AG04450 (cell line): ENCODE measurements around the gene NBL1. TPM values are rescaled to one million over a fixed set of nuclear protein-coding genes. Genes with fewer than 3 reads are reported as not detected.

Experiments
- CTCF ChIA-PET: fragments of 300-600, 350-600 bp; formaldehyde crosslinking; extraction: SDS; loops from one replicate; lab custom pipeline; 2022; ENCODE audit warnings: antibody characterized with exemption, inconsistent platforms; lab: Charles Lee
- POLR2A ChIA-PET: fragments of 350-600 bp; formaldehyde crosslinking; extraction: SDS; loops from one replicate; lab custom pipeline; 2021; ENCODE audit warnings: antibody characterized with exemption, inconsistent platforms; lab: Yijun Ruan, JAX
- DNase-seq: peaks from one replicate; pipeline ENCODE4 v3.0.0-alpha.2; 2011; ENCODE audit warnings: low read depth, low spot score
- H3K27ac ChIP-seq: one replicate; pipeline ENCODE4 v1.5.1; 2012; ENCODE audit warnings: low read depth, low read length, control low read depth
- H3K27me3 ChIP-seq: one replicate; pipeline ENCODE4 v1.6.0; 2012; ENCODE audit warnings: low read length; ENCODE audit not compliant: control insufficient read depth, insufficient read depth
- H3K4me3 ChIP-seq: 2 replicates; pipeline ENCODE4 v1.5.1; 2011; ENCODE audit warnings: mild to moderate bottlenecking, low read depth, low read length, control low read depth
- H3K9me3 ChIP-seq: 2 replicates; pipeline ENCODE4 v1.5.1; 2012; ENCODE audit warnings: low read length; ENCODE audit not compliant: control insufficient read depth, insufficient read depth
- polyA plus RNA-seq: library from polyadenylated mRNA; depleted of rRNA; stranded (reverse); fragments of >200 nt; gene quantifications from 2 replicates; pipeline ENCODE4 v1.2.3, GENCODE V29; 2011
- TF ChIP-seq, protein P1 (sequence below): IDR thresholded peaks from 2 replicates; pipeline ENCODE4 v1.5.1; 2011; ENCODE audit warnings: low read depth, low read length, control low read depth, inconsistent platforms

NBL1 gene
- polyA plus RNA-seq, 1 experiment: 151 TPM

DNA sequence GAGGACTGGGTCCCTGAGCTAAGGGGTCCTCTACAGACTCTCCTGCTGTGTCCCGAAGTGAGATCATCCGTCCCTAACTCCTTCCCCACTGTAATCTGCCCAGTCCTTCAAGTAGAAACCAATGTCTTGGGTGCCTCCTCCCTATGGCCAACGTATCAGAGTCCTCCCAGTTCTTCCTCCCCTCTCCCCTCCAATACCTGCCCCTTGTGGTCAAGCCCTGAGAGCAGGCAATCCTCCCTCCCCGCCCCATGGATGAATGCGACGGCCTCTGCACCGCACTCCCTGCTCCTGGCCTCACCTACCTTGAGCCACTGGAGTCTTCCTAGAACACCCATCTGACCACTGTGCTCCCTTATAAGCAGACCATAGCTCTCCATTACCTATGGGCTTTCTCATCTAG lies 51.7 kb downstream of the NBL1 start:
- TF ChIP-seq, protein P1, sequence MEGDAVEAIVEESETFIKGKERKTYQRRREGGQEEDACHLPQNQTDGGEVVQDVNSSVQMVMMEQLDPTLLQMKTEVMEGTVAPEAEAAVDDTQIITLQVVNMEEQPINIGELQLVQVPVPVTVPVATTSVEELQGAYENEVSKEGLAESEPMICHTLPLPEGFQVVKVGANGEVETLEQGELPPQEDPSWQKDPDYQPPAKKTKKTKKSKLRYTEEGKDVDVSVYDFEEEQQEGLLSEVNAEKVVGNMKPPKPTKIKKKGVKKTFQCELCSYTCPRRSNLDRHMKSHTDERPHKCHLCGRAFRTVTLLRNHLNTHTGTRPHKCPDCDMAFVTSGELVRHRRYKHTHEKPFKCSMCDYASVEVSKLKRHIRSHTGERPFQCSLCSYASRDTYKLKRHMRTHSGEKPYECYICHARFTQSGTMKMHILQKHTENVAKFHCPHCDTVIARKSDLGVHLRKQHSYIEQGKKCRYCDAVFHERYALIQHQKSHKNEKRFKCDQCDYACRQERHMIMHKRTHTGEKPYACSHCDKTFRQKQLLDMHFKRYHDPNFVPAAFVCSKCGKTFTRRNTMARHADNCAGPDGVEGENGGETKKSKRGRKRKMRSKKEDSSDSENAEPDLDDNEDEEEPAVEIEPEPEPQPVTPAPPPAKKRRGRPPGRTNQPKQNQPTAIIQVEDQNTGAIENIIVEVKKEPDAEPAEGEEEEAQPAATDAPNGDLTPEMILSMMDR: no peak
- Histone ChIP-seq H3K27ac (no peak overlapping the region), H3K9me3 (no peaks in the 10 kb centered on the region), H3K27me3 (no peaks in the 10 kb centered on the region), H3K4me3 (no peak overlapping the region)
- no peak for DNase-seq
- POLR2A ChIA-PET: no interaction called here
- CTCF ChIA-PET: interaction anchor here (4.3 kb wide), 1 partner anchor 8 kb away, joined by 25 read pairs; no protein-coding TSS in a partner anchor

DNA sequence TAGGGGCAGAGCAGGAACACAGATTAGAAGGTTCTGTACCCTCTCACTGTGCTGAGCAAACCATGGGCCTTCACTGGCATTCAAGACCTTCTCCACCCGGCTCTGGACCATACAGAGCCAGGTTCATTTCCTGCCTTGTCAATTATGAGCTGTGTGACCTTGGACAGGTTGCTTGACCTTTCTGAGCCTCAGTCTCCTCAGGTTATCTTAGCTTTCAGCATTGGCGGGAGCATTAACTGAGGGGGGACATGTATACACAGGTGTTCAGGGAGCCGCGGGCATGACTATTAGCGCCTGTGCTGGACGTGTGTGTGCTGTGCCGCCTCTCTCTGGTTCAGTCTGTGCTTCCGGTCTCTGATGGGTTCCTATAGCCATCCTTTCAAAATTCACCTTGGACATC lies 52.7 kb downstream of the NBL1 start:
- CTCF ChIA-PET: no interaction called here
- DNase-seq: no peak
- H3K9me3 ChIP-seq: no peaks in the 10 kb centered on the region
- H3K27ac ChIP-seq: no peak overlapping the region
- TF ChIP-seq, protein P1: no peak
- H3K4me3 ChIP-seq: no peak overlapping the region
- POLR2A ChIA-PET: no interaction called here
- no peaks in the 10 kb centered on the region for H3K27me3 ChIP-seq

DNA sequence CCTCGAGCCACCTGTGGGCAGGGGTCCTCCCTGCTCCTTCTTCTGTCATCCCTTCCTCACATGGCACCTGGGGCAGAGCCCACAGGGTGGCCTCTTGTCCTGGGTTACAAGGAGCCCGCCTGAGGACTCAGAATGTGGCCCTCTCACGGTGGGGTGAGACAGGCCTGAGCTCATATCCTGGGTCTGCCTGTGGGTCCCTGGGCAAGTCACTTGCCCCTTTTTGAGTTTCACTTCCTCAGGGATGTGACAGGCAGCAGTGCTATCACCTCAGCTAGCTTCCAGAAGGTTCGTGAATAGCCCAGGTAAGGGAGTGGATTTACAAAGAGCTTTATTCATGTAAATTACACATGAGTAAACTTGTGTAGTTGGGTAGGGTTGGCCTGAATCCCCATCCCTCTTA lies 54.1 kb downstream of the NBL1 start:
- Histone ChIP-seq H3K9me3 (no peaks in the 10 kb centered on the region), H3K27me3 (no peaks in the 10 kb centered on the region), H3K27ac (no peak overlapping the region), H3K4me3 (no peak overlapping the region)
- POLR2A ChIA-PET: no interaction called here
- CTCF ChIA-PET: interaction anchor here (1.2 kb wide), 1 partner anchor 36 kb away, joined by 4 read pairs; no protein-coding TSS in a partner anchor
- DNase-seq: no peak
- TF ChIP-seq, protein P1: no peak

DNA sequence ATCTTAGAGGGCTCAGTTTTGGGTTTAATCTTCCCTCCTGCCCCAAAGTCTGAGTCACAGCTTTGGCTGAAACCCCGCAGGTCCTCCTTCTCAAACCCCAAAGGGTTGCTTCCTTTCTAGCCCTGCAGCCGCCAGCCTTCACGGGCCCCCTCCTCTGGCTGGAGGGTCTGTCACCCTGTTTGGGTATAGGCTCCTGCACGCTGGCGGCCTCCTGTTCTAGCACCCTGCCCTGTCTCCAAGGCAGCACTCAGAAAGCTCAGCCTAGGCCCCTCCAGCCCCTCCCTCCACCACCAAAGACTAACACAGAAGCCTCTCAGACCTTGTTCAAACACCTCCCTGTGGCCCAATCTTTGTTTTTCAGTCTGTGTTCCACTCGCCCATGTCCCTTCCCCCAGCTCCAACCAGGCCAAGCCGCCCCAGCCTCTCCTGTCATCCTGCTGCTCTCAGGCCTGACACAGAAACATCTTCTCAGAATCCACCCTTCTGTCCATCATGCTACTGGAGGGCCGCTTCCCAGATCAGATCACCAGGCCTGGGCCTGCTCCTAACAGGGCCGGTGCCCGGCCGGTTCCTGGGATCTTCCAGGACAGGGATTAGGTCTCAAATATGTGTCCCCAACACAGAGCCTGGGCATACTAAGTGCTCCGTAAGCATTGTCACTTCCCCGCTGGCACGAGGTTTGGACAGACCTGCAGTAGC lies 56.1 kb downstream of the NBL1 start:
- TF ChIP-seq, protein P1: no peak
- H3K4me3 ChIP-seq: no peak overlapping the region
- H3K27me3 ChIP-seq: no peaks in the 10 kb centered on the region
- ChIA-PET CTCF (no interaction called here), POLR2A (no interaction called here)
- no peak overlapping the region for H3K27ac ChIP-seq
- DNase-seq: no peak
- H3K9me3 ChIP-seq: no peaks in the 10 kb centered on the region

DNA sequence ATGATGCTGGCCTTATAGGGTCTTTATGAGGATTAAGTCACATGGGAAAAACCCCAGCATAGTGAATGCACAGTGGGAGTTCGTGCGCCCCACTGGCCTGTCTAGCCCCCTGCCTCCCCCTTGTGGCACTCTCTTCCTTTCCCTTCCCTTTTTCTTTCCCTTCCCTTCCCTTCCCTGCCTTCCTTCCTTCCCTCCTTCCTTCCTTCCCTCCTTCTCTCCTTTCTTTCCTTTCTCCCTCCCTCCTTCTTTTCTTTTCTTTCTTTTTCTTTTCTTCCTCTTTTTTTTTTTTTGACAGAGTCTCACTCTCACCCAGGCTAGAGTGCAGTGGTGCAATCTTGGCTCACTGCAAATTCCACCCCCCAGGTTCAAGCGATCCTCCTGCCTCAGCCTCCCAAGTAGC lies 59.2 kb downstream of the NBL1 start:
- Histone ChIP-seq H3K4me3 (no peak overlapping the region), H3K27me3 (no peaks in the 10 kb centered on the region), H3K9me3 (no peaks in the 10 kb centered on the region), H3K27ac (no peak overlapping the region)
- ChIA-PET CTCF (interaction anchor here (1.4 to 4.2 kb wide), 9 partner anchors 9 to 450 kb away, joined by 3 to 142 read pairs (median 20); partner anchors contain the start of gene HTR6), POLR2A (interaction anchor here (2.1 kb wide), 1 partner anchor 42 kb away, joined by 7 read pairs; no protein-coding TSS in a partner anchor)
- no peak for DNase-seq
- TF ChIP-seq, protein P1: no peak
